CD14-positive monocyte (primary cell): ENCODE data around the gene DMRTC2. TPM values are rescaled to one million over a fixed set of nuclear protein-coding genes. Genes with fewer than 3 reads are reported as not detected.

Source experiments
- DNase-seq, 3 donors: peaks; one replicate each; pipeline ENCODE4 v3.0.0-alpha.2; 2011 to 2022
- H2AFZ ChIP-seq: 2 replicates; pipeline ENCODE4 v1.6.0; 2012; ENCODE audit warnings: mild to moderate bottlenecking, low read depth, low read length, inconsistent platforms; ENCODE audit not compliant: insufficient read depth, poor library complexity, severe bottlenecking
- H3K27ac ChIP-seq, 2 donors: 1 replicate in 1 of 2; 2 replicates in 1 of 2; pipeline ENCODE4 v1.5.1; 2012 to 2013; ENCODE audit warnings: low read length in 2 of 2, control low read depth in 1 of 2, inconsistent platforms in 1 of 2, low read depth in 1 of 2, mild to moderate bottlenecking in 1 of 2
- H3K27me3 ChIP-seq, 2 donors: one replicate each; pipeline versions ENCODE4 v1.6.0 to v1.6.1; 2011 to 2013; ENCODE audit warnings: low read length in 2 of 2; ENCODE audit not compliant: control insufficient read depth in 2 of 2, insufficient read depth in 2 of 2
- H3K36me3 ChIP-seq, 2 donors: replicated peaks in 1 of 2; 1 replicate in 1 of 2; 2 replicates in 1 of 2; pipeline versions ENCODE4 v1.5.1 to v1.6.1; 2012 to 2013; ENCODE audit warnings: low read length in 2 of 2, control low read depth in 1 of 2, inconsistent platforms in 1 of 2, mild to moderate bottlenecking in 1 of 2; ENCODE audit not compliant: insufficient read depth in 2 of 2, control insufficient read depth in 1 of 2
- H3K4me1 ChIP-seq, 2 donors: 1 replicate in 1 of 2; 2 replicates in 1 of 2; pipeline versions ENCODE4 v1.5.1 to v1.6.1; 2012 to 2013; ENCODE audit warnings: low read length in 2 of 2, control low read depth in 1 of 2, inconsistent platforms in 1 of 2, mild to moderate bottlenecking in 1 of 2, moderate library complexity in 1 of 2; ENCODE audit not compliant: insufficient read depth in 2 of 2, control insufficient read depth in 1 of 2
- H3K4me2 ChIP-seq: replicated peaks from 2 replicates; pipeline ENCODE3; 2012; ENCODE audit warnings: low read length, moderate library complexity, mild to moderate bottlenecking; ENCODE audit not compliant: poor library complexity, severe bottlenecking; ENCODE audit errors: extremely low read depth
- H3K4me3 ChIP-seq, 3 experiments: fragments of 200-600 bp in 1 of 3; sonication (generic) in 1 of 3; replicated peaks in 1 of 3; 1 replicate in 2 of 3; 2 replicates in 1 of 3; pipeline ENCODE4 v1.5.1; 2011 to 2013; ENCODE audit warnings: low read length in 3 of 3, mild to moderate bottlenecking in 3 of 3, control low read depth in 2 of 3, low read depth in 2 of 3, inconsistent platforms in 1 of 3, moderate library complexity in 1 of 3
- H3K79me2 ChIP-seq: 2 replicates; pipeline ENCODE4 v1.6.0; 2012; ENCODE audit warnings: mild to moderate bottlenecking, control low read depth, inconsistent platforms, low read length, moderate library complexity; ENCODE audit not compliant: insufficient read depth
- H3K9ac ChIP-seq: 2 replicates; pipeline ENCODE4 v1.6.0; 2017; ENCODE audit warnings: low read length, mild to moderate bottlenecking; ENCODE audit not compliant: insufficient read depth, poor library complexity, severe bottlenecking
- H3K9me3 ChIP-seq, 2 donors: replicated peaks in 1 of 2; 1 replicate in 1 of 2; 2 replicates in 1 of 2; pipeline versions ENCODE4 v1.5.1 to v1.6.1; 2012 to 2013; ENCODE audit warnings: low read length in 2 of 2, control low read depth in 1 of 2; ENCODE audit not compliant: control insufficient read depth in 1 of 2, insufficient read depth in 1 of 2
- H4K20me1 ChIP-seq: 2 replicates; pipeline ENCODE4 v1.6.0; 2012; ENCODE audit warnings: mild to moderate bottlenecking, low read length, control low read depth, moderate library complexity; ENCODE audit not compliant: insufficient read depth
- H3K27ac Mint-ChIP-seq, 7 donors: one replicate each; pipeline ENCODE4 v1.8.0; 2020; ENCODE audit warnings: mild to moderate bottlenecking in 7 of 7, mixed read lengths in 7 of 7, moderate library complexity in 6 of 7, inconsistent platforms in 2 of 7
- H3K27me3 Mint-ChIP-seq, 3 donors: one replicate each; pipeline ENCODE4 v1.8.0; 2021 to 2022; ENCODE audit warnings: low read depth in 3 of 3, mild to moderate bottlenecking in 3 of 3, mixed read lengths in 3 of 3, moderate library complexity in 3 of 3, inconsistent platforms in 1 of 3
- H3K36me3 Mint-ChIP-seq, 2 donors: one replicate each; pipeline ENCODE4 v1.8.0; 2020; ENCODE audit warnings: mixed read lengths in 2 of 2, inconsistent platforms in 1 of 2, mild to moderate bottlenecking in 1 of 2
- H3K4me1 Mint-ChIP-seq: one replicate; pipeline ENCODE4 v1.8.0; 2020; ENCODE audit warnings: mild to moderate bottlenecking, mixed read lengths
- H3K4me3 Mint-ChIP-seq, 2 donors: one replicate each; pipeline ENCODE4 v1.8.0; 2020; ENCODE audit warnings: mild to moderate bottlenecking in 2 of 2, mixed read lengths in 2 of 2, moderate library complexity in 1 of 2
- H3K9me3 Mint-ChIP-seq, 7 donors: one replicate each; pipeline ENCODE4 v1.8.0; 2020 to 2022; ENCODE audit warnings: mixed read lengths in 7 of 7, mild to moderate bottlenecking in 6 of 7, moderate library complexity in 6 of 7, inconsistent platforms in 2 of 7
- CTCF ChIP-seq: fragments of 200-600 bp; IDR thresholded peaks from one replicate; pipeline ENCODE4 v1.8.0; 2022; ENCODE audit warnings: antibody characterized with exemption, mild to moderate bottlenecking
- WGBS: methylation state at CpG from one replicate; pipeline ENCODE4 v1.1.5; 2013; ENCODE audit warnings: missing lambda C conversion rate; ENCODE audit not compliant: insufficient coverage; 5-methylcytosine and 5-hydroxymethylcytosine counted together
- intact Hi-C, 2 donors: fragments of 100-400 bp; cut with micrococcal nuclease; formaldehyde crosslinking; loops; one replicate each; pipeline versions ENCODE4 v1.15.0 to v1.15.1; 2023
- polyA plus RNA-seq, 3 donors: library from polyadenylated mRNA; depleted of rRNA in 1 of 3; unstranded in 2 of 3; stranded (reverse) in 1 of 3; fragments of 300-500 nt in 2 of 3; fragments of >200 nt in 1 of 3; fragmentation: Illumina TruSeq in 2 of 3; gene quantifications; 1 replicate in 2 of 3; 2 replicates in 1 of 3; pipeline ENCODE4 v1.2.3, GENCODE V29; 2012 to 2021
- small RNA-seq: library from RNA; depleted of rRNA; stranded (forward); fragments of <200 nt; gene quantifications from one replicate; pipeline ENCODE3, GENCODE V24; 2012; ENCODE audit warnings: low read depth; ENCODE audit not compliant: insufficient read length

The DMRTC2 gene
- polyA plus RNA-seq, 3 donors = not detected

DNA sequence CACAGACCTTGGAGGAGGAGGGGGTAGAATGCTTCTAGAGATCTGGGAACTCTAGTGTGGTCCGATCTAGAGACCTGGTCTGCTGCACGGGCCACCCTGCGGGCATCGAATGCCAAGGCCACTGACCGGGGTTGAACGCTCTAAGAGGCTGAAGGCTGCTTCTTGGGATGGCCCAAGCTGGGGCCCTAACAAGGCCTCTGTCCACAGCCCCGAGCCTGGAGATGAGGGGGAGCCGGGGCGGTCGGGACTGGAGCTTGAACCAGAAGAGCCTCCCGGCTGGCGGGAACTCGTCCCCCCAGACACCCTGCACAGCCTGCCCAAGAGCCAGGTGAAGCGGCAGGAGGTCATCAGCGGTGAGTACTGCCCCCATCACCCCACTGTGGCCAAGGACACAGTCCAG, 53.4 kb downstream of the DMRTC2 start:
- H3K36me3 ChIP-seq = peaks cover 85 to 93% of the 10 kb centered on the region in 2 donors
- H3K4me3 Mint-ChIP-seq = no peak overlapping the region
- H3K4me3 ChIP-seq = no peak overlapping the region
- peak overlapping the region in 1 of 7 donors; percentile 23 for H3K27ac Mint-ChIP-seq
- H3K36me3 Mint-ChIP-seq = peaks cover 70 to 90% of the 10 kb centered on the region in 2 donors
- H3K27me3 ChIP-seq = no peaks in the 10 kb centered on the region
- no peak overlapping the region for H2AFZ ChIP-seq
- peaks cover 0 to 2% (median 2%) of the 10 kb centered on the region in 3 donors for H3K27me3 Mint-ChIP-seq
- H4K20me1 ChIP-seq = peaks cover 98% of the 10 kb centered on the region
- no peak for DNase-seq
- H3K4me1 ChIP-seq = no peaks in the 10 kb centered on the region
- H3K9ac ChIP-seq = no peak overlapping the region
- H3K4me1 Mint-ChIP-seq = no peaks in the 10 kb centered on the region
- H3K4me2 ChIP-seq = no peak overlapping the region
- no peaks in the 10 kb centered on the region for H3K9me3 ChIP-seq
- no peak for TF ChIP-seq CTCF
- H3K9me3 Mint-ChIP-seq = peaks cover 0 to 2% (median 0%) of the 10 kb centered on the region in 7 donors
- H3K27ac ChIP-seq = no peak overlapping the region
- intact Hi-C loops = no loop called here
- peaks cover 27% of the 10 kb centered on the region for H3K79me2 ChIP-seq
- 99% methylated on average over 15 of the region's 15 CpGs for WGBS

Small RNAs within 50 kb of the gene (small RNA-seq; reads per million reads assigned to genes)
- gene MIR6797 = not detected

Other genes with a start within 250 kb of the DMRTC2 start
- 10 to 100 TPM; 23.1 to 40.7 (median 27.5) TPM for gene CEACAM4, start 218.0 kb upstream of the DMRTC2 start, polyA plus RNA-seq
- gene CEACAM7, start 156.8 kb upstream of the DMRTC2 start, polyA plus RNA-seq = not detected
- not detected for gene CEACAM5, start 136.4 kb upstream of the DMRTC2 start, polyA plus RNA-seq
- gene CEACAM6, start 89.5 kb upstream of the DMRTC2 start, polyA plus RNA-seq = under 1 TPM in 1 of 3 donors, not detected in 2; 0.07 TPM
- 10 to 100 TPM in 2 of 3 donors, 1 to 10 TPM in 1; 5.9 to 11.8 (median 11.3) TPM for gene CEACAM3, start 48.5 kb upstream of the DMRTC2 start, polyA plus RNA-seq
- gene LYPD4, start 359 bp upstream of the DMRTC2 start, polyA plus RNA-seq = not detected
- gene RPS19, start 15.2 kb downstream of the DMRTC2 start, polyA plus RNA-seq = 1,000 to 10,000 TPM; 1,234 to 2,117 (median 1,424) TPM
- 1 to 10 TPM; 1.9 to 2.7 (median 2.1) TPM for gene CD79A, start 32.2 kb downstream of the DMRTC2 start, polyA plus RNA-seq
- 100 to 1,000 TPM in 1 of 3 donors, 10 to 100 TPM in 2; 82.8 to 622 (median 95.5) TPM for gene ARHGEF1, start 38.1 kb downstream of the DMRTC2 start, polyA plus RNA-seq
- not detected for gene ERFL, start 83.4 kb downstream of the DMRTC2 start, polyA plus RNA-seq
- 100 to 1,000 TPM; 126 to 234 (median 202) TPM for gene RABAC1, start 114.3 kb downstream of the DMRTC2 start, polyA plus RNA-seq
- gene ATP1A3, start 149.2 kb downstream of the DMRTC2 start, polyA plus RNA-seq = under 1 TPM in 2 of 3 donors, not detected in 1; 0.07 to 0.10 TPM
- under 1 TPM in 2 of 3 donors, not detected in 1; 0.12 to 0.28 TPM for gene GRIK5, start 225.2 kb downstream of the DMRTC2 start, polyA plus RNA-seq
- gene ZNF574, start 231.1 kb downstream of the DMRTC2 start, polyA plus RNA-seq = 1 to 10 TPM; 3.3 to 9.6 (median 4.9) TPM